Choroid plexus epithelial cell (primary cell): ENCODE results near the gene HNRNPH1.

Source experiments
- DNase-seq: peaks from one replicate; pipeline ENCODE4 v3.0.0-alpha.2; 2010; ENCODE audit warnings: low read depth
- H3K4me3 ChIP-seq: 2 replicates; pipeline ENCODE4 v1.5.1; 2011; ENCODE audit warnings: low read depth, mild to moderate bottlenecking, control low read depth, low read length, moderate library complexity
- CTCF ChIP-seq: conservative IDR thresholded peaks from 2 replicates; pipeline ENCODE4 v1.5.1; 2011; ENCODE audit warnings: low read depth, mild to moderate bottlenecking, control low read depth, inconsistent platforms, low read length, moderate library complexity

Gene HNRNPH1

GRCh38 chr5:179613460-179614071, 9.9 kb downstream of the HNRNPH1 start:
- no peak for DNase-seq
- no peak for TF ChIP-seq CTCF
- no peak overlapping the region for H3K4me3 ChIP-seq

- no peak for TF ChIP-seq CTCF
- no peak overlapping the region for H3K4me3 ChIP-seq
- no peak for DNase-seq
Observed at GRCh38 chr5:179612577-179613459, 10.7 kb downstream of the HNRNPH1 start.

- DNase-seq: no peak
- TF ChIP-seq CTCF: no peak
- H3K4me3 ChIP-seq: no peak overlapping the region
Observed at GRCh38 chr5:179610903-179611265, 12.6 kb downstream of the HNRNPH1 start.

GRCh38 chr5:179610109-179610902, 13.2 kb downstream of the HNRNPH1 start:
- no peak for DNase-seq
- no peak for TF ChIP-seq CTCF
- no peak overlapping the region for H3K4me3 ChIP-seq

- H3K4me3 ChIP-seq: no peak overlapping the region
- TF ChIP-seq CTCF: no peak
- DNase-seq: no peak
Observed at GRCh38 chr5:179609834-179610108, 13.7 kb downstream of the HNRNPH1 start.

GRCh38 chr5:179608131-179608581, 15.3 kb downstream of the HNRNPH1 start:
- H3K4me3 ChIP-seq: no peak overlapping the region
- no peak for TF ChIP-seq CTCF
- DNase-seq: peak; percentile 41
